HepG2 (cell line): Measurements from ENCODE around the gene PPP4R4. TPM values are rescaled to one million over a fixed set of nuclear protein-coding genes. Genes with fewer than 3 reads are reported as not detected.

ENCODE experiments used
- ARID4A ChIP-seq: sonication (generic); formaldehyde crosslinking; IDR thresholded peaks from 2 replicates; pipeline ENCODE4 v1.5.0; 2020; ENCODE audit warnings: mild to moderate bottlenecking, missing genetic modification reagents, borderline replicate concordance
- ARNT2 ChIP-seq: sonication (generic); formaldehyde crosslinking; IDR thresholded peaks from 2 replicates; pipeline ENCODE4 v1.8.0; 2022; ENCODE audit warnings: mild to moderate bottlenecking, low read depth, missing genetic modification reagents, moderate library complexity
- HDAC6 ChIP-seq: fragments of 200-600 bp; sonication (generic); IDR thresholded peaks from 2 replicates; pipeline ENCODE4 v1.7.0; 2017; ENCODE audit warnings: mild to moderate bottlenecking, antibody characterized with exemption, low read length, low read depth
- NKX3-1 ChIP-seq: sonication (generic); formaldehyde crosslinking; IDR thresholded peaks from 2 replicates; pipeline ENCODE4 v1.5.0; 2020; ENCODE audit warnings: missing genetic modification reagents
- REST ChIP-seq, 2 experiments: IDR thresholded peaks; 2 replicates each; pipeline ENCODE4 v1.6.1; 2011 to 2012; ENCODE audit warnings: low read length in 2 of 2, borderline replicate concordance in 1 of 2, low read depth in 1 of 2, mild to moderate bottlenecking in 1 of 2, moderate library complexity in 1 of 2
- ZFP62 ChIP-seq: sonication (generic); formaldehyde crosslinking; IDR thresholded peaks from 2 replicates; pipeline ENCODE4 v1.4.0; 2020; ENCODE audit warnings: missing genetic modification reagents
- ZHX2 ChIP-seq, 2 experiments: sonication (generic) in 1 of 2; formaldehyde crosslinking in 1 of 2; IDR thresholded peaks; 2 replicates each; pipeline versions ENCODE4 v1.6.1 to v1.9.0; 2014 to 2022; ENCODE audit warnings: antibody characterized with exemption in 1 of 2, borderline replicate concordance in 1 of 2, inconsistent platforms in 1 of 2, low read depth in 1 of 2, missing genetic modification reagents in 1 of 2
- ZNF20 ChIP-seq: sonication (generic); formaldehyde crosslinking; IDR thresholded peaks from 2 replicates; pipeline ENCODE4 v1.4.0; 2020; ENCODE audit warnings: mild to moderate bottlenecking, moderate library complexity, missing genetic modification reagents
- ZNF678 ChIP-seq: sonication (generic); formaldehyde crosslinking; IDR thresholded peaks from 2 replicates; pipeline ENCODE4 v1.4.0; 2020; ENCODE audit warnings: mild to moderate bottlenecking, missing genetic modification reagents
- ZNF703 ChIP-seq: sonication (generic); formaldehyde crosslinking; IDR thresholded peaks from 2 replicates; pipeline ENCODE4 v1.5.1; 2020; ENCODE audit warnings: missing genetic modification reagents, mild to moderate bottlenecking, moderate library complexity, borderline replicate concordance
- ZSCAN30 ChIP-seq: sonication (generic); formaldehyde crosslinking; IDR thresholded peaks from 2 replicates; pipeline ENCODE4 v1.5.0; 2020; ENCODE audit warnings: mild to moderate bottlenecking, missing genetic modification reagents
- polyA plus RNA-seq, 8 experiments: library from polyadenylated mRNA; depleted of rRNA in 3 of 8; stranded (reverse) in 7 of 8; unstranded in 1 of 8; fragments of >200 nt; fragmentation: Illumina TruSeq in 4 of 8; extraction: Trizol in 4 of 8; gene quantifications; 2 replicates each; pipeline versions ENCODE4 v1.2.1 to v1.2.3, GENCODE V29; 2011 to 2016; ENCODE audit warnings: low read depth in 4 of 8, missing spikeins in 1 of 8, mixed read lengths in 1 of 8; ENCODE audit not compliant: insufficient read depth in 1 of 8
- total RNA-seq, 5 experiments: library from RNA; depleted of rRNA; stranded (reverse); fragments of >200 nt; fragmentation: Illumina TruSeq; extraction: Trizol; gene quantifications; 2 replicates each; pipeline ENCODE4 v1.2.3, GENCODE V29; 2016; ENCODE audit warnings: low read depth in 1 of 5

PPP4R4 gene
- total and polyA plus RNA-seq, 2 of the 13 experiments (the other 11 are each of a cell fraction or from before 2014, with no cell fraction given): 9.5 to 19.8 TPM

- no peak for TF ChIP-seq ARID4A (CRISPR knock-in tag)
- TF ChIP-seq ZNF678: no peak
- TF ChIP-seq HDAC6: no peak
- no peak for TF ChIP-seq ZSCAN30
- TF ChIP-seq NKX3-1: no peak
- no peak for TF ChIP-seq ARNT2 (CRISPR knock-in tag)
- TF ChIP-seq ZNF703 (CRISPR knock-in tag): no peak
- no peak for TF ChIP-seq ZFP62 (CRISPR knock-in tag)
- TF ChIP-seq REST (IDR thresholded peaks at IDR 0.05; ENCODE audit: borderline replicate concordance in 1 of 2, low read depth in 1 of 2, low read length in 2 of 2): no peak
- no peak for TF ChIP-seq ZHX2 (IDR thresholded peaks at IDR 0.05; ENCODE audit: low read depth)
- no peak for TF ChIP-seq ZHX2 (CRISPR knock-in tag; IDR thresholded peaks at IDR 0.05; ENCODE audit: borderline replicate concordance)
- no peak for TF ChIP-seq ZNF20
- TF ChIP-seq, all 625 proteins: peak for 0
These were observed 19.7 kb downstream of the PPP4R4 start (continued) for GRCh38 chr14:94193776-94194175.
